ENCODE results near the gene XYLT2. TPM values are rescaled to one million over a fixed set of nuclear protein-coding genes. Genes with fewer than 3 reads are reported as not detected.

Gene XYLT2
- total and polyA plus RNA-seq, 7 donors, result 2.8 to 6.3 (median 4.0) TPM

DNA sequence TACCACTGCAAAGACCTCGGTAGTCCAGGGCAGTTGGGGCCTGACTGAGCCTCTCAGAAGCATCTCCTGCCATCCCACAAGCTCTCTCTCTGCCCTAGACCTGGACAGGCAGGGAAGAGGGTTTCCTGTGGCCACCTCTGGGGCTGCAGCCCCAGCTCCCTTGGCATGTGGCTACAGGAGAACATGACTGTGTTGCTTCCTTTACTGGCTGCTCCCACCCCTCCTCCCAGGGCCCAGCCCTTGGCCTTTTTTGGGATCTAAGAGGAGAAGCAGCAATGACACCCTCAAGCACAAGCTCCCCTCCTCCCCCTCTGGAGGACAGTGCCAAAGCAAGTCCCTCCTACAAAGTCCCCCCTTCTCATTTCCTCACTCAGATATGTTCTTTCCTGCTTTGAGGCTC lies 21.5 kb downstream of the XYLT2 start:
- no peak for DNase-seq
- Histone ChIP-seq H3K9me3 (no peaks in the 10 kb centered on the region), H3K27ac (no peak overlapping the region), H3K36me3 (ENCODE audit: insufficient read depth in 1 of 2, low read depth in 1 of 2) (peaks cover 0 to 67% of the 10 kb centered on the region in 2 donors), H3K4me3 (no peak overlapping the region), H3K27me3 (ENCODE audit: insufficient read depth in 3 of 3, low read length in 2 of 3) (no peaks in the 10 kb centered on the region), H3K4me1 (peaks cover 17% of the 10 kb centered on the region)
- intact Hi-C loops (cut with DNase I), result no loop called here
- 86 to 90% (median 86%) methylated on average over 1 of the region's 1 CpG for WGBS, 3 donors
- no peak for ATAC-seq
- TF ChIP-seq, protein P1, sequence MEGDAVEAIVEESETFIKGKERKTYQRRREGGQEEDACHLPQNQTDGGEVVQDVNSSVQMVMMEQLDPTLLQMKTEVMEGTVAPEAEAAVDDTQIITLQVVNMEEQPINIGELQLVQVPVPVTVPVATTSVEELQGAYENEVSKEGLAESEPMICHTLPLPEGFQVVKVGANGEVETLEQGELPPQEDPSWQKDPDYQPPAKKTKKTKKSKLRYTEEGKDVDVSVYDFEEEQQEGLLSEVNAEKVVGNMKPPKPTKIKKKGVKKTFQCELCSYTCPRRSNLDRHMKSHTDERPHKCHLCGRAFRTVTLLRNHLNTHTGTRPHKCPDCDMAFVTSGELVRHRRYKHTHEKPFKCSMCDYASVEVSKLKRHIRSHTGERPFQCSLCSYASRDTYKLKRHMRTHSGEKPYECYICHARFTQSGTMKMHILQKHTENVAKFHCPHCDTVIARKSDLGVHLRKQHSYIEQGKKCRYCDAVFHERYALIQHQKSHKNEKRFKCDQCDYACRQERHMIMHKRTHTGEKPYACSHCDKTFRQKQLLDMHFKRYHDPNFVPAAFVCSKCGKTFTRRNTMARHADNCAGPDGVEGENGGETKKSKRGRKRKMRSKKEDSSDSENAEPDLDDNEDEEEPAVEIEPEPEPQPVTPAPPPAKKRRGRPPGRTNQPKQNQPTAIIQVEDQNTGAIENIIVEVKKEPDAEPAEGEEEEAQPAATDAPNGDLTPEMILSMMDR (IDR thresholded peaks at IDR 0.05), result no peak

DNA sequence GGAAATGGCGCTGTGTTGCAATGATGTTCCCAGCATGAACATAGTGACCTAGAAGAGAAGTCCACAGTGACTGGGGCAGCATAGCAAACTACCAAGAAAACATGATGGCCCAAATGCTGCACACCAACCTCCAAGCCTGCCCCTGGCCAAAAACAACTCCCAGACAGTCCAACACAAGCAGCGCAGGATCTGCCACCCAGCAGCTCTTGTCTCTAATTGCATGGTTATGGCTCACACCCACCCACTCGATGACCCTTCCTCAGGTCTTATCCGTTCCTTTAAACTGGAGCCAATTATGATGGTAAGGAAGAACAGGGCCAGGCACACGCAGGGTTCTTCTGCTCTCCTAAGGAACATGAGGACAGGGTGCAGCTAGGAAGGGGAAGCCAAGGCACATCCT lies 24.1 kb downstream of the XYLT2 start:
- Histone ChIP-seq H3K36me3 (ENCODE audit: insufficient read depth in 1 of 2, low read depth in 1 of 2) (peaks cover 0 to 58% of the 10 kb centered on the region in 2 donors), H3K9me3 (no peaks in the 10 kb centered on the region), H3K27me3 (ENCODE audit: insufficient read depth in 3 of 3, low read length in 2 of 3) (no peaks in the 10 kb centered on the region), H3K27ac (no peak overlapping the region), H3K4me3 (no peak overlapping the region), H3K4me1 (peaks cover 15% of the 10 kb centered on the region)
- DNase-seq (no peak), ATAC-seq (peak in 1 of 4 donors; percentile 19)
- TF ChIP-seq, protein P1 (IDR thresholded peaks at IDR 0.05), result no peak
- intact Hi-C loops (cut with DNase I), result no loop called here
- 93 to 96% (median 95%) methylated on average over 5 of the region's 5 CpGs for WGBS, 3 donors

DNA sequence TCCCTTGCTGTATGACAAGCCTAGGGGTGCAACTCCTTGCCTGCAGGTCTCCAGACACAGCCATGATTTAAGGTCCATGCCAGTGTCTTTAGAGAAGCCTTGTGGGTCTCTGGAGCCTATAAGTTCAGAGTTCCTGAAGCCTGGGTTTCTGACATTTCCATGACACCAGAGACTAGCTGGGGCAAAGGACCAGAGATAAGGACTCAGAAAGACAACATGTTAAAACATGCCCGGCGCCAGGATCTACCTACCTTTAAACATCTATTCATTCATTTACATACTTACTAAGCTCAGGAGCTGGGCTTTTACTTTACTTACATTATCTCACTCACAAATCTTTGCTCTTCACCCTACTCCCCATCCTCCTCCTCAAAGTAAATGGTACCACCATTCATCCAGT lies 25.6 kb downstream of the XYLT2 start:
- H3K9me3 ChIP-seq, result no peaks in the 10 kb centered on the region
- DNase-seq, result no peak
- peak overlapping the region; percentile 89 for H3K4me3 ChIP-seq
- 93 to 98% (median 96%) methylated on average over 2 of the region's 2 CpGs for WGBS, 3 donors
- intact Hi-C loops (cut with DNase I), result no loop called here
- peaks cover 15% of the 10 kb centered on the region for H3K4me1 ChIP-seq
- TF ChIP-seq, protein P1 (IDR thresholded peaks at IDR 0.05), result no peak
- no peak for ATAC-seq
- no peak overlapping the region for H3K27ac ChIP-seq
- H3K27me3 ChIP-seq (ENCODE audit: insufficient read depth in 3 of 3, low read length in 2 of 3), result no peaks in the 10 kb centered on the region
- H3K36me3 ChIP-seq (ENCODE audit: insufficient read depth in 1 of 2, low read depth in 1 of 2), result peaks cover 0 to 43% of the 10 kb centered on the region in 2 donors

DNA sequence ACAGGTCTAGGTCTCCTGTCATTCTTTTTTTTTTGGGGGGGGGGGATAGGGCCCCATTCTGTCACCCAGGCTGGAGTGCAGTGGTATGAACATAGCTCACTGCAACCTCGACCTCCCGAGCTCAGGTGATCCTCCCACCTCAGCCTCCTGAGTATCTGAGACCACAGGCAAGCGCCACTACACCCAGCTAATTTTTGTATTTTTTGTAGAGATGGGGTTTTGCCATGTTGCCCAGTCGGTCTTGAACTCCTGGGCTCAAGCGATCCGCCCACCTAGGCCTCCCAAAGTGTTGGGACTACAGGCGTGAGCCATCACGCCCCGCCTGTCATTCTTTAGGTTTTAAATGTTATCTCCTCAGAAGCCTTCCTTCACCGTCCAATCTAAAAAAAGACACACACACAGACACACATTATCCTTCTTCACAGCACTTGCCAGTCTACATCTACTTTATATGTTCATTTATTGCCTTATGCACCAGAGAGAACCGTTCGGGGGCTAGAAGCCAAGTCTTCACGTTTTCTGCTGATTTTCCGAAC lies 26.4 kb downstream of the XYLT2 start:
- 17 to 21% (median 19%) methylated on average over 14 of the region's 14 CpGs for WGBS, 3 donors
- intact Hi-C loops (cut with DNase I), result no loop called here
- H3K4me1 ChIP-seq, result peaks cover 15% of the 10 kb centered on the region
- no peaks in the 10 kb centered on the region for H3K27me3 ChIP-seq (ENCODE audit: insufficient read depth in 3 of 3, low read length in 2 of 3)
- H3K9me3 ChIP-seq, result no peaks in the 10 kb centered on the region
- TF ChIP-seq, protein P1 (IDR thresholded peaks at IDR 0.05), result no peak
- peak overlapping the region; percentile 89 for H3K4me3 ChIP-seq
- H3K27ac ChIP-seq, result peak overlapping the region; percentile 99
- peaks cover 0 to 35% of the 10 kb centered on the region in 2 donors for H3K36me3 ChIP-seq (ENCODE audit: insufficient read depth in 1 of 2, low read depth in 1 of 2)
- DNase-seq (no peak), ATAC-seq (peak in 2 of 4 donors; percentile 3 to 4)
